ENCODE measurements around the gene UGT1A9. TPM values are rescaled to one million over a fixed set of nuclear protein-coding genes. Genes with fewer than 3 reads are reported as not detected.
"Not testable (repeated sequence)": the region's sequence is repeated elsewhere in the genome, so short reads cannot be mapped to it uniquely, and the experiment has no call there.

UGT1A9 gene
- total and polyA plus RNA-seq, 5 donors, result not detected

DNA sequence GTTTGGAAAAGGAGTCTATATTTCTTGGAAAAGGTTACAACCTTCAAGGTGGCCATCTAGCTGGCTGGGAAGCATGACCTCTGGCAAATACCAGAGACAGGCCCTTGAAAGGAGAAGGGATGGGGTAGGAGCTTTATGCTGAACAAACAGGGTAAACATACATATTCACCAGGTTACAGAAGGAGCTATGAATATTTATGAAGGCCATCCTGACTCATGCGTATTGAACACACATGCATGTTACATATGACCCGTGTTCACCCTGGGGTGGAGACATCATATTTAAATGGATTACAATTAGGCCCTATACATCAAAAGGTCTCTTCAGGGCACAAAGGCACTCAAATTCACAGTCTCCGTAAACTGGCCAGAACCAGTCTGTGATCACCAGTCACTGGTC lies 15.8 kb upstream of the UGT1A9 start:
- H3K4me3 ChIP-seq (ENCODE audit: low read length); H3K4me1 ChIP-seq (ENCODE audit: control insufficient read depth, insufficient read depth, low read length); ATAC-seq; H3K27me3 ChIP-seq (ENCODE audit: control insufficient read depth, insufficient read depth); DNase-seq; intact Hi-C loops (cut with DNase I); H3K27ac ChIP-seq (ENCODE audit: low read length); H3K9me3 ChIP-seq (ENCODE audit: control insufficient read depth, low read length): not testable (repeated sequence)
- 92% methylated on average over 3 of the region's 3 CpGs for WGBS

DNA sequence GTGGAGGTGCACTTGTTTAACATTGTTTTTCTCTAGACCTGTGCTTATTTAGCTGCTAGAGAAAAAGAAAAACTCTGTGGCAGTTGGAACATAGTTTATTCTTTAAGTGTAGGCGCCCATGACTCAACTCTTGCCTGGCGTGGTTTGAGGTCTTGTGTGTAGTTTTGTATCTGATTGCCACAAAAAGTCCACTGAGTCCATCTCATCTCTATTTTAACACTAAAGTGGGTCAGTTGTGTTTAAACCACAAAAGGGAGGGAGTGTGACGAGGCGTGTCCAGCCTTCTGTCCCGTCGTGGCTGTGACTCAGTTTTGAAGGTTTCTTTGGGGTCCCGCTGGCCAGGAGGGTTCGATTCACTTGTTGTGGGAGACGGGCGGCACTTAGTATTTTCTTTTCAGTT lies 15.3 kb upstream of the UGT1A9 start:
- no peak overlapping the region for H3K4me3 ChIP-seq (ENCODE audit: low read length)
- H3K27me3 ChIP-seq (ENCODE audit: control insufficient read depth, insufficient read depth), result no peaks in the 10 kb centered on the region
- intact Hi-C loops (cut with DNase I), result no loop called here
- no peak overlapping the region for H3K27ac ChIP-seq (ENCODE audit: low read length)
- H3K4me1 ChIP-seq (ENCODE audit: control insufficient read depth, insufficient read depth, low read length), result no peaks in the 10 kb centered on the region
- 88% methylated on average over 10 of the region's 10 CpGs for WGBS
- no peak for ATAC-seq
- no peaks in the 10 kb centered on the region for H3K9me3 ChIP-seq (ENCODE audit: control insufficient read depth, low read length)
- DNase-seq, result no peak

DNA sequence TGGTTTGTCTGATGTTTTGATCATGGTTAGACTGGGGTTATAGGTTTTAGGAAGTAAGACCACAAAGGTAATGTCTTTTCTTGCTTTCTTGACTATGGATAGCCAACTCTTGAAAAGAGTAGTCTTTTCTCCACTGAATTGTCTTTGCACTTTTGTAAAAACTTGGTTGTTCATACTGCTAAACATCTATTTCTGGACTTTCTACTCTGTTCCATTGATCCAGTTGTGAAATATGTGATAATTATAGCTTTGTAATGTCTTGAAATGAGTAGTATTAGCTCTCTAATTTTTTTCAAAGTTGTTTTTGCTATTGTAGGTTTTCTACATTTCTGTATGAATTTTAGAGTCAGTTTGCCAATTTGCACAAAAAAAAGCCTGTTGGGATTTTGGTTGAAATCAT lies 13.1 kb upstream of the UGT1A9 start:
- Histone ChIP-seq H3K27ac (ENCODE audit: low read length) (no peak overlapping the region), H3K9me3 (ENCODE audit: control insufficient read depth, low read length) (no peaks in the 10 kb centered on the region), H3K27me3 (ENCODE audit: control insufficient read depth, insufficient read depth) (no peaks in the 10 kb centered on the region), H3K4me1 (ENCODE audit: control insufficient read depth, insufficient read depth, low read length) (no peaks in the 10 kb centered on the region), H3K4me3 (ENCODE audit: low read length) (no peak overlapping the region)
- intact Hi-C loops (cut with DNase I), result no loop called here
- ATAC-seq (no peak), DNase-seq (no peak)

DNA sequence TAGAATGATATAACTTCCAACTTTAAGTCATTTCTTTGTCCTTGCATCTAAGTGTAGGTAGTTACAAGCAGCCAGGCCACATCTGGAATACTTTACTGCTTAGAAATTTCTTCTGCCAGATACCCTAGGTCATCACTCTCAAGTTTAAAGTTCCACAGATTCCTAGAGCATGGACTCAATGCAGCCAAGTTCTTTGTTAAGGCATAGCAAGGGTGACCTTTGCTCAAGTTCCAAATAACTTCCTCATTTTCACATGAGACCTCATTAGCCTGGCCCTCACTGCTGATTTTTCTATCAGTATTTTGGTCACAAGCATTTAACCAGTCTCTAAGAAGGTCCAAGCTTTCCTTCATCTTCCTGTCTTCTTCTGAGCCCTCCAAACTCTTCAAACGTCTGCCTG lies 7.8 kb upstream of the UGT1A9 start:
- no peaks in the 10 kb centered on the region for H3K9me3 ChIP-seq (ENCODE audit: control insufficient read depth, low read length)
- DNase-seq (no peak), ATAC-seq (no peak)
- 36% methylated on average over 1 of the region's 1 CpG for WGBS
- no peak overlapping the region for H3K4me3 ChIP-seq (ENCODE audit: low read length)
- H3K27me3 ChIP-seq (ENCODE audit: control insufficient read depth, insufficient read depth), result no peaks in the 10 kb centered on the region
- intact Hi-C loops (cut with DNase I), result no loop called here
- H3K4me1 ChIP-seq (ENCODE audit: control insufficient read depth, insufficient read depth, low read length), result no peaks in the 10 kb centered on the region
- no peak overlapping the region for H3K27ac ChIP-seq (ENCODE audit: low read length)

DNA sequence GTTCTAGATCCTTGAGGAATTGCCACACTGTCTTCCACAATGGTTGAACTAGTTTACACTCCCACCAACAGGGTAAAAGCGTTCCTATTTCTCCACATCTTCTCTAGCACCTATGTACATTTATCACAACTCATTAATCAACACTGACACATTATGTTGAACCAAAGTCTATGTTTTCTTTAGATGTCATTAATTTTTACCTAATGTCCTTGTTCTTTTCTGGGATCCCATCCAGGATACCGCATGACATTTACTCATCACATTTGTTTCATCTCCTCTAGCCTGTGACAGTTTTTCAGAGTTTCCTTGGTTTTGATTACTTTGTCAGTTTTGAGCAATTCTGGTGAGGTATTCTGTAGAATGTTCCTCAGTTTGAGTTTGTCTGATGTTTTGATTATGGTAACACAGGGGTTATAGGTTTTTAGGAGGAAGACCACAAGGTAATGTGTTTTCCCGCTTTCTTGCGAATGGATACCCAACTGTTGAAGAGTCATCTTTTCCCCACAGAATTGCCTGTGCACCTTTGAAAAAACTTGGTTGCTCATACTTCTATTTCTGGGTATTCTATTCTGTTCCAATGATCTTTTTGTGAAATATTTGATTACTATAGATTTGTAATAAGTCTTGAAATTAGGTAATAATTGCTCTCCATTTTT lies 3.0 kb upstream of the UGT1A9 start:
- Histone ChIP-seq H3K9me3 (ENCODE audit: control insufficient read depth, low read length) (no peaks in the 10 kb centered on the region), H3K27me3 (ENCODE audit: control insufficient read depth, insufficient read depth) (no peaks in the 10 kb centered on the region), H3K4me1 (ENCODE audit: control insufficient read depth, insufficient read depth, low read length) (no peaks in the 10 kb centered on the region), H3K4me3 (ENCODE audit: low read length) (no peak overlapping the region), H3K27ac (ENCODE audit: low read length) (no peak overlapping the region)
- intact Hi-C loops (cut with DNase I), result no loop called here
- WGBS, result 87% methylated on average over 4 of the region's 4 CpGs
- DNase-seq, result no peak
- no peak for ATAC-seq

DNA sequence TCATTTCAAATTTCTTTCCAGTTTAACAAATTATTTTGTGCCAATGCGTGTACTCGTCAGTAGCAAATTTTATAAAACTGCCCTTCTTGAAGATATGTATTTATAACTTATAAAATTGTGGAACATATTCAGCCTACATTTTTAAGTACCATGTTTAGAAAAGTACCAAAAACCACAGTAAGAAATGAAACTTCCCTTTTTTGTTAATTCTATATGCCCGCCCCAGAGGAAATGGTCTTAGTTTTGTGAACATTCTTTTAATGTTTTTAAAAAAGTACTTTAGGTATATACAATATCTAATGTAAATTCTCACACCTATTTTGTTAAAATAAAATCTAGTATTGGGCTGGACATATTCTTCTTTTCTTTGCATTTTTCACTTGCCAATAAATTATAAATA lies 1.2 kb downstream of the UGT1A9 start:
- H3K27me3 ChIP-seq (ENCODE audit: control insufficient read depth, insufficient read depth), result no peaks in the 10 kb centered on the region
- ATAC-seq (no peak), DNase-seq (no peak)
- intact Hi-C loops (cut with DNase I), result no loop called here
- WGBS, result 70% methylated on average over 3 of the region's 3 CpGs
- no peak overlapping the region for H3K27ac ChIP-seq (ENCODE audit: low read length)
- H3K9me3 ChIP-seq (ENCODE audit: control insufficient read depth, low read length), result no peaks in the 10 kb centered on the region
- H3K4me1 ChIP-seq (ENCODE audit: control insufficient read depth, insufficient read depth, low read length), result no peaks in the 10 kb centered on the region
- H3K4me3 ChIP-seq (ENCODE audit: low read length), result no peak overlapping the region

DNA sequence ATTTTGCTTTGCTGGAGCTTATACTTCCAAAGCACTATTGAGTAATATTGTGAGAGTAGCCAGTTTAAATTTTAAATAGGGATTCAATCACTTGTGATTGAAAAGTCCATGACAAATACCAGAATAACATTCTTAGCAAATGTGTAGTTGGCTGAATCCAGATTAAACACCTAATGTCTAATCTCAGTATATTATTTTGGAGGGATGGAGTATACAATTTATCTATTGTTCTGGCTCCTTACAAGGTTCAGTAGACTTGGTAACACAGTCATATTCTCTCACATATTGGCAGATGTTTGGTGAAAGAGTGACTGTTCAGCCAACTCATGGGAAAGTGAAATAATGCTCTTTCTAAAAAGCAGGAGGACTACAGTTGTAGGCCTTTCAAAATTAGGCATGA lies 2.2 kb downstream of the UGT1A9 start:
- no peak overlapping the region for H3K4me3 ChIP-seq (ENCODE audit: low read length)
- ATAC-seq (no peak), DNase-seq (no peak)
- intact Hi-C loops (cut with DNase I), result no loop called here
- H3K27ac ChIP-seq (ENCODE audit: low read length), result no peak overlapping the region
- no peaks in the 10 kb centered on the region for H3K4me1 ChIP-seq (ENCODE audit: control insufficient read depth, insufficient read depth, low read length)
- no peaks in the 10 kb centered on the region for H3K9me3 ChIP-seq (ENCODE audit: control insufficient read depth, low read length)
- H3K27me3 ChIP-seq (ENCODE audit: control insufficient read depth, insufficient read depth), result no peaks in the 10 kb centered on the region

DNA sequence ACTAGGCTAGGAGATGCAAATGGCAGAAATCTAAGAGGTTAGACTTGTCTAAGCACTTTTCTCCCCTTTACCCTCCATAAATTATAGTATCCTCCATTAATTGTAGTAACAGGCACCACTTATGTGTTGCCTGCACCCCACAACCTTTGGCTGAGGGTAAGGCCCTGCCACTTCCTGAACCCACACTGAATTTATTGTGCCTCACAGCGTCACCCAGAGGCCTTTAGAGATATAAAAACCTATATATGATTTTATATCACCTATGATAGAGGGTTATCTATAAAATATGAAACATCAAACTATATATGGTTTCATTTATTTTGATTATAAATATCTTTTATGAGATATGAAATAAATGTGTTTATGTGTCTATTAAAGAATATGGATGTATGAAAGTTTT lies 2.6 kb downstream of the UGT1A9 start:
- Histone ChIP-seq H3K4me3 (ENCODE audit: low read length) (no peak overlapping the region), H3K27ac (ENCODE audit: low read length) (no peak overlapping the region), H3K4me1 (ENCODE audit: control insufficient read depth, insufficient read depth, low read length) (no peaks in the 10 kb centered on the region), H3K9me3 (ENCODE audit: control insufficient read depth, low read length) (no peaks in the 10 kb centered on the region), H3K27me3 (ENCODE audit: control insufficient read depth, insufficient read depth) (no peaks in the 10 kb centered on the region)
- WGBS, result 53% methylated on average over 1 of the region's 1 CpG
- DNase-seq (no peak), ATAC-seq (no peak)
- intact Hi-C loops (cut with DNase I), result no loop called here

DNA sequence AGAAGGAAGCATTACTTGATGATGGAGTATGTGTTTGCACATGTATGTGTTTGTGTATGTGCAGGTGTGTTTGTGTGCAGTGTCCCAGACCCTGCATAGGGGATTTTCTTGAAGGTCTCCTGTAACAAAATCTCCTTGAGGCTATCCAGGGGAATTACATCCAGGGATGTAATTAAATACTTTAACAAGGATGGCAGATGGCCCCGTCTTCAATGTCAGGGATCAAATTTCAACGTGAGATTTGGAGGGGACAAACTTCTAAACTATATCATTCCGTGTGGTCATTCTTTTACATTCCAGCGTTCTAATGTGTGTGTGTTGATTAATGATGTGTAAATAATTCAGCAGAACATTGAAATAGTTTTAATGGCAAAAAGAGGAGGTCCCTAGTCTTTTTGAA lies 3.3 kb downstream of the UGT1A9 start:
- H3K4me1 ChIP-seq (ENCODE audit: control insufficient read depth, insufficient read depth, low read length), result no peaks in the 10 kb centered on the region
- intact Hi-C loops (cut with DNase I), result no loop called here
- no peaks in the 10 kb centered on the region for H3K9me3 ChIP-seq (ENCODE audit: control insufficient read depth, low read length)
- DNase-seq (no peak), ATAC-seq (no peak)
- H3K4me3 ChIP-seq (ENCODE audit: low read length), result no peak overlapping the region
- 34% methylated on average over 4 of the region's 4 CpGs for WGBS
- no peak overlapping the region for H3K27ac ChIP-seq (ENCODE audit: low read length)
- H3K27me3 ChIP-seq (ENCODE audit: control insufficient read depth, insufficient read depth), result no peaks in the 10 kb centered on the region

DNA sequence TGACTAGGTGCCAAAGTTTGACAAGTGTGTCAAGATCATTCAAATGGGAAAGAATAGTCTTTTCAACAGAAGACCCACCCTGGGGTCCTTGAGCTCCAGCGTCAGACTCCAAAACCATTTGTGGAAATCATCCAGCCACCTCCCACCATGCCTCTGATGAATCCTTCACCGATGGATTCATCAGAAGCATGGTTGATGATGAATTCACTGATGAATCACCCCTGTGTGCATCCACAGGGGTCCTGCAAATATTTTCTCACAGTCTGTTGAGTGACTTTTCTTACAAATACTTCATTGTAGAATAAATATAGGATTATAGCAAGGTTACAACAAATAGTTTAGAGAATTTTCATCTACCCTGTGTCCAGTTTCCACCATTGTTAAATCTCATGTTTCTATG lies 4.3 kb downstream of the UGT1A9 start:
- Histone ChIP-seq H3K9me3 (ENCODE audit: control insufficient read depth, low read length) (no peaks in the 10 kb centered on the region), H3K27me3 (ENCODE audit: control insufficient read depth, insufficient read depth) (no peaks in the 10 kb centered on the region), H3K4me1 (ENCODE audit: control insufficient read depth, insufficient read depth, low read length) (no peaks in the 10 kb centered on the region), H3K4me3 (ENCODE audit: low read length) (no peak overlapping the region), H3K27ac (ENCODE audit: low read length) (no peak overlapping the region)
- ATAC-seq (no peak), DNase-seq (no peak)
- WGBS, result 85% methylated on average over 2 of the region's 2 CpGs
- intact Hi-C loops (cut with DNase I), result no loop called here

DNA sequence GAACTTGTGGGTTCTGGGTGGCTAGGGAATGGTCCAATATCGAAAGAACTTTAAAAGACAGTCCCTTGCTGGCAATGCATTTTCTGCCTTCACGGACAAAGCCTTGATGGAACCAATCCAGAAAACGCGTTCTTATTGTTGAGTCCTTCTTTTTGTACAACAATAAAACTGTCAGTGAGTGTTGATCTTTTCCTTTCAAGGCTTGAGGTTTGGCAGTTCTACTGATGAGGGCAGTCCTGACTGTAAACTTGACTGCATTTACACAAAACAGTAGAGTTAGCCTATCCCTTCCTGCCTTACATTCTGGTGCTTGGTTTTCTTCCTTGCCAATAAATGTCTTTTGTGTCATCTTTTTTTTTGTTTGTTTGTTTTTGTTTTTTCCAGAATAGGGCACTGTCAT lies 7.5 kb downstream of the UGT1A9 start:
- 71% methylated on average over 4 of the region's 4 CpGs for WGBS

DNA sequence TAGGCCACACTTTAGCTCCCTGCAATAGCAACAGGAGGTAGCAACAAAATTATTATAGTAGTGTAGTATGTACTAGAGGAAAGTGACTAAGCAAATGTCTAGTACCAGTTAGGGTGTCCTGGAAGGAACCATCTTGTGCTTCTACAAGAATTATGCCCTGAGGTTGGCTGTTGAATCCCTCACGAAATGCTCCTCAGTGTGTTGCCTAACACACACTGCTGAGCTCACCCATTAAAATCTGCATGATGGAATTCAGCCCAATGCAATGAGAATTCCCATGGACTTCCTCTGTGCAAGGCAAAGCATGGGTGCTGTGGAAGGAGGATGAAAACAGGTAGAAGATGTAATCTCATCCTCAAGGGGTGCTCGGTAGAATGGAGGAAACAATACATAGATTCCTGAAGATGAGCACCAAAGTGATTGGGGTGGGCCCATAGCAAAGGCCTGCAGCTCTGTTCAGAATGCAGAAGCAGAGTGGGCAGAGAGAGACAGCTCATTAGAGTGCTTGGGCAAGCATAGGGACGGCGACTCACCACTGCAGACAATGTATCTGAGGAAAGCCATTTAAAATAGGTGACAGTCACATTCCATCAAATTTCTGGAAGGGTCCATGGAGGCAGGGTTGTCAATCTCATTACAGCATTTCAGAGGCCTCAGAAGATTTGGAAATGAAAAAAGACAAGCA lies 8.8 kb downstream of the UGT1A9 start:
- Histone ChIP-seq H3K27ac (ENCODE audit: low read length) (no peak overlapping the region), H3K4me1 (ENCODE audit: control insufficient read depth, insufficient read depth, low read length) (no peaks in the 10 kb centered on the region), H3K4me3 (ENCODE audit: low read length) (no peak overlapping the region), H3K27me3 (ENCODE audit: control insufficient read depth, insufficient read depth) (no peaks in the 10 kb centered on the region), H3K9me3 (ENCODE audit: control insufficient read depth, low read length) (no peaks in the 10 kb centered on the region)
- intact Hi-C loops (cut with DNase I), result no loop called here
- ATAC-seq (no peak), DNase-seq (no peak)
- WGBS, result 83% methylated on average over 4 of the region's 4 CpGs

More for the DNA sequence above, 7.5 kb downstream of the UGT1A9 start:
- H3K4me3 ChIP-seq (ENCODE audit: low read length), result no peak overlapping the region
- H3K9me3 ChIP-seq (ENCODE audit: control insufficient read depth, low read length), result no peaks in the 10 kb centered on the region
- no peak for DNase-seq
- no peak for ATAC-seq
- intact Hi-C loops (cut with DNase I), result no loop called here
- no peaks in the 10 kb centered on the region for H3K27me3 ChIP-seq (ENCODE audit: control insufficient read depth, insufficient read depth)
- no peak overlapping the region for H3K27ac ChIP-seq (ENCODE audit: low read length)
- H3K4me1 ChIP-seq (ENCODE audit: control insufficient read depth, insufficient read depth, low read length), result no peaks in the 10 kb centered on the region
